DND-41 (cell line): ENCODE measurements around the gene MYD88.

Experiments
- ATAC-seq: fragments of 200-7000 bp; cut with Tn5 transposase; 3 replicates; pipeline ENCODE4 v1.9.1; 2021; ENCODE audit warnings: low read depth; ENCODE audit not compliant: insufficient read depth
- DNase-seq: peaks from one replicate; pipeline ENCODE4 v3.0.0-alpha.2; 2020
- H2AFZ ChIP-seq: 2 replicates; pipeline ENCODE4 v1.6.0; 2012; ENCODE audit warnings: low read depth, low read length
- H3K27ac ChIP-seq: 2 replicates; pipeline ENCODE4 v1.5.1; 2012; ENCODE audit warnings: low read length, inconsistent platforms
- H3K27me3 ChIP-seq: fragments of 200-600 bp; sonication (generic); 2 replicates; pipeline ENCODE4 v1.6.0; 2012; ENCODE audit warnings: low read length, mild to moderate bottlenecking, inconsistent platforms; ENCODE audit not compliant: insufficient read depth, poor library complexity
- H3K36me3 ChIP-seq: 2 replicates; pipeline ENCODE4 v1.5.1; 2012; ENCODE audit warnings: low read length, inconsistent platforms; ENCODE audit not compliant: insufficient read depth
- H3K4me1 ChIP-seq: 2 replicates; pipeline ENCODE4 v1.5.1; 2012; ENCODE audit warnings: mild to moderate bottlenecking, low read length; ENCODE audit not compliant: insufficient read depth
- H3K4me2 ChIP-seq: 2 replicates; pipeline ENCODE4 v1.6.0; 2012; ENCODE audit warnings: mild to moderate bottlenecking, moderate library complexity, low read length, inconsistent platforms; ENCODE audit not compliant: insufficient read depth
- H3K4me3 ChIP-seq, 2 experiments: fragments of 200-600 bp in 1 of 2; shearing (Covaris generic) in 1 of 2; 2 replicates each; pipeline ENCODE4 v1.5.1; 2012 to 2016; ENCODE audit warnings: inconsistent platforms in 2 of 2, low read length in 2 of 2, mild to moderate bottlenecking in 2 of 2, low read depth in 1 of 2, moderate library complexity in 1 of 2
- H3K79me2 ChIP-seq: 2 replicates; pipeline ENCODE4 v1.6.0; 2012; ENCODE audit warnings: low read length, inconsistent platforms; ENCODE audit not compliant: insufficient read depth
- H3K9ac ChIP-seq: 2 replicates; pipeline ENCODE4 v1.6.0; 2012; ENCODE audit warnings: low read depth, mild to moderate bottlenecking, inconsistent platforms, low read length, moderate library complexity
- H3K9me3 ChIP-seq: 2 replicates; pipeline ENCODE4 v1.5.1; 2012; ENCODE audit warnings: low read length, moderate library complexity, mild to moderate bottlenecking, inconsistent platforms; ENCODE audit not compliant: insufficient read depth, severe bottlenecking
- H4K20me1 ChIP-seq: 2 replicates; pipeline ENCODE4 v1.6.0; 2012; ENCODE audit warnings: low read length; ENCODE audit not compliant: insufficient read depth
- CTCF ChIP-seq: IDR thresholded peaks from 2 replicates; pipeline ENCODE4 v1.5.1; 2012; ENCODE audit warnings: borderline replicate concordance, low read length, moderate library complexity, mild to moderate bottlenecking; ENCODE audit not compliant: poor library complexity, severe bottlenecking; ENCODE audit errors: extremely low read depth
- EZH2 ChIP-seq: IDR thresholded peaks from 3 replicates; pipeline ENCODE4 v1.6.1; 2012; ENCODE audit warnings: borderline replicate concordance, low read depth, mild to moderate bottlenecking, moderate library complexity, low read length, inconsistent platforms; ENCODE audit not compliant: severe bottlenecking

Gene MYD88

GRCh38 chr3:38143511-38143910, 5.0 kb downstream of the MYD88 start:
- no peak overlapping the region for H2AFZ ChIP-seq
- no peak for DNase-seq
- no peaks in the 10 kb centered on the region for H3K27me3 ChIP-seq
- peaks cover 16% of the 10 kb centered on the region for H3K79me2 ChIP-seq
- H3K9ac ChIP-seq: no peak overlapping the region
- no peak for TF ChIP-seq EZH2
- no peak for TF ChIP-seq CTCF
- peaks cover 25% of the 10 kb centered on the region for H3K36me3 ChIP-seq
- H3K27ac ChIP-seq: no peak overlapping the region
- H3K4me3 ChIP-seq: no peak overlapping the region
- no peaks in the 10 kb centered on the region for H4K20me1 ChIP-seq
- H3K4me2 ChIP-seq: no peak overlapping the region
- peaks cover 5% of the 10 kb centered on the region for H3K9me3 ChIP-seq
- H3K4me1 ChIP-seq: peaks cover 16% of the 10 kb centered on the region
- no peak for ATAC-seq

- no peak for ATAC-seq
- Histone ChIP-seq H3K79me2 (no peaks in the 10 kb centered on the region), H2AFZ (no peak overlapping the region), H3K4me3 (no peak overlapping the region), H3K9ac (no peak overlapping the region), H3K4me2 (no peak overlapping the region), H3K27ac (no peak overlapping the region), H4K20me1 (no peaks in the 10 kb centered on the region), H3K36me3 (peaks cover 8% of the 10 kb centered on the region), H3K4me1 (no peaks in the 10 kb centered on the region), H3K27me3 (no peaks in the 10 kb centered on the region), H3K9me3 (peaks cover 5% of the 10 kb centered on the region)
- DNase-seq: no peak
- TF ChIP-seq EZH2 (no peak), CTCF (no peak)
Observed at GRCh38 chr3:38146504-38146903, 8.0 kb downstream of the MYD88 start.

GRCh38 chr3:38147421-38147820, 9.0 kb downstream of the MYD88 start:
- Histone ChIP-seq H3K79me2 (no peaks in the 10 kb centered on the region), H3K4me1 (no peaks in the 10 kb centered on the region), H3K9me3 (peaks cover 5% of the 10 kb centered on the region), H3K36me3 (no peaks in the 10 kb centered on the region), H2AFZ (no peak overlapping the region), H3K4me2 (no peak overlapping the region), H4K20me1 (no peaks in the 10 kb centered on the region), H3K9ac (no peak overlapping the region), H3K4me3 (no peak overlapping the region), H3K27ac (no peak overlapping the region), H3K27me3 (no peaks in the 10 kb centered on the region)
- no peak for ATAC-seq
- TF ChIP-seq CTCF (no peak), EZH2 (no peak)
- no peak for DNase-seq

- peaks cover 5% of the 10 kb centered on the region for H3K9me3 ChIP-seq
- TF ChIP-seq CTCF: no peak
- no peak for TF ChIP-seq EZH2
- no peaks in the 10 kb centered on the region for H3K4me1 ChIP-seq
- H2AFZ ChIP-seq: no peak overlapping the region
- no peaks in the 10 kb centered on the region for H3K79me2 ChIP-seq
- no peak for ATAC-seq
- H3K27me3 ChIP-seq: no peaks in the 10 kb centered on the region
- no peak overlapping the region for H3K27ac ChIP-seq
- H3K9ac ChIP-seq: no peak overlapping the region
- no peaks in the 10 kb centered on the region for H3K36me3 ChIP-seq
- no peak overlapping the region for H3K4me3 ChIP-seq
- no peak overlapping the region for H3K4me2 ChIP-seq
- no peaks in the 10 kb centered on the region for H4K20me1 ChIP-seq
- DNase-seq: no peak
Observed at GRCh38 chr3:38148311-38148882, 9.9 kb downstream of the MYD88 start.
